Tibial artery (tissue), 4 donors: ENCODE data around the gene HEBP2.

ENCODE experiments used
- DNase-seq, 2 donors: peaks; one replicate each; pipeline ENCODE4 v3.0.0-alpha.2; 2019
- H3K27ac ChIP-seq, 2 donors: fragments of 200-600 bp; sonication (generic) in 1 of 2; 1 replicate in 1 of 2; 2 replicates in 1 of 2; pipeline ENCODE4 v1.5.1; 2018 to 2019; ENCODE audit warnings: mild to moderate bottlenecking in 1 of 2
- H3K27me3 ChIP-seq, 2 donors: fragments of 200-600 bp; sonication (generic) in 1 of 2; one replicate each; pipeline versions ENCODE4 v1.5.1 to v1.6.0; 2016 to 2019
- H3K36me3 ChIP-seq, 3 donors: fragments of 200-600 bp; sonication (generic) in 2 of 3; one replicate each; pipeline ENCODE4 v1.5.1; 2016 to 2019; ENCODE audit warnings: mild to moderate bottlenecking in 2 of 3
- H3K4me1 ChIP-seq, 4 donors: fragments of 200-600 bp; sonication (generic) in 2 of 4; 1 replicate in 3 of 4; 2 replicates in 1 of 4; pipeline ENCODE4 v1.5.1; 2016 to 2019
- H3K4me3 ChIP-seq, 2 donors: fragments of 200-600 bp; sonication (generic) in 1 of 2; 1 replicate in 1 of 2; 2 replicates in 1 of 2; pipeline ENCODE4 v1.5.1; 2018 to 2019; ENCODE audit warnings: mild to moderate bottlenecking in 2 of 2
- H3K9me3 ChIP-seq, 3 donors: fragments of 200-600 bp; sonication (generic) in 1 of 3; one replicate each; pipeline ENCODE4 v1.5.1; 2016 to 2019
- CTCF ChIP-seq, 2 experiments: fragments of 200-600 bp in 1 of 2; fragments of 450-650 bp in 1 of 2; IDR thresholded peaks; one replicate each; pipeline ENCODE4 v1.5.1; 2017 to 2019; ENCODE audit warnings: antibody characterized with exemption in 2 of 2, mild to moderate bottlenecking in 1 of 2, moderate library complexity in 1 of 2
- intact Hi-C: fragments of 100-400 bp; cut with DNase I; formaldehyde crosslinking; loops from one replicate; pipeline ENCODE4 v1.15.0; 2023; ENCODE audit warnings: low total_unique reads

The HEBP2 gene

GRCh38 chr6:138401960-138402837, 1.8 kb upstream of the HEBP2 start:
- TF ChIP-seq CTCF (IDR thresholded peaks at IDR 0.05) = no peak
- intact Hi-C loops = loop anchor here (10.0 kb wide), 1 partner anchor 287 kb away; no protein-coding TSS in a partner anchor
- Histone ChIP-seq H3K27me3 (no peaks in the 10 kb centered on the region), H3K36me3 (peaks cover 13 to 15% (median 14%) of the 10 kb centered on the region in 3 donors), H3K9me3 (no peaks in the 10 kb centered on the region), H3K4me1 (peaks cover 0 to 15% (median 9%) of the 10 kb centered on the region in 4 donors), H3K4me3 (no peak overlapping the region), H3K27ac (no peak overlapping the region)
- no peak for DNase-seq

DNA sequence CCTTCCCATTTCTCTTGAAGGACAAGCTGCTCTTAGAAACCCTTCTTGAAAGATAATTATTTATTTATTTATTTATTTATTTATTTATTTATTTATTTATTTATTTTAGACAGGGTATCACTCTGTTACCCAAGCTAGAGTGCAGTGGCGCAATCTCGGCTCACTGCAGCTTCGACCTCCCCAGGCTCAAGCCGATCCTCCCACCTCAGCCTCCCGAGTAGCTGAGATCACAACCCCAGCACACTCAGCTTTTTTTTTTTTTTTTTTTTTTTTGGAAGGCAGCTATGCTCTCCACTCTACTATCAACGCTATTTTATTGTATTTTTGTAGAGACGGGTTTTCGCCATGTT, 1.2 kb upstream of the HEBP2 start:
- intact Hi-C loops = loop anchor here (10.0 kb wide), 1 partner anchor 288 kb away; no protein-coding TSS in a partner anchor
- no peaks in the 10 kb centered on the region for H3K9me3 ChIP-seq
- no peaks in the 10 kb centered on the region for H3K27me3 ChIP-seq
- DNase-seq = no peak
- H3K27ac ChIP-seq = peak overlapping the region; percentile 91 to 97
- TF ChIP-seq CTCF (IDR thresholded peaks at IDR 0.05) = no peak
- peak overlapping the region; percentile 75 to 86 for H3K4me3 ChIP-seq
- peaks cover 17 to 21% (median 20%) of the 10 kb centered on the region in 3 donors for H3K36me3 ChIP-seq
- peaks cover 0 to 15% (median 9%) of the 10 kb centered on the region in 4 donors for H3K4me1 ChIP-seq

DNA sequence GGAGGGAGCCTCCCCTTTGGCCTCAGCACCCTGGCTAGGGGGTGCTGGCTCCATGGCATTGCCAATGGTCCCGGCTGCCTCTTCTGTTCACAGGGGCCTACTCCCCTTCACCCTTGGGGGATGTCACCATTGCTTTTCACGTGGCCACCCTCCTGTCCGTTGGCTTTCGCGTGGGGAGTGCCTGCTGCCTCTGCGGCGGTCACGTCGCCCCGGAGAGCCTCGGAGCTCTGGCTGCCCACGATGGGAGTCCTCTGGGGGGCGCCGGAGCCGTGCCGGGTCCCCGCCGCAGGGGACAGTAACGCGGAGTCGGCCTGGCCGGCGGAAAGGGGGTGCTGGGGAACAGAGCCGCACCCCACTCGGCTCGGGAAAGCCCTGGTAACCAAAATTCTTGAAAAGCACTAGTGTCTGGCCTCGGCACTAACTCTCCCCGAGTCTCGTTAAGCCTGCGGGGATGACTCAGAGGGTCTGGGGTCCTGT, 661 bp upstream of the HEBP2 start:
- TF ChIP-seq CTCF (IDR thresholded peaks at IDR 0.05) = peak in 1 of 2 experiments; percentile 22
- no peaks in the 10 kb centered on the region for H3K27me3 ChIP-seq
- H3K4me3 ChIP-seq = peak overlapping the region; percentile 75 to 86
- peak overlapping the region; percentile 91 to 97 for H3K27ac ChIP-seq
- H3K4me1 ChIP-seq = peaks cover 0 to 15% (median 9%) of the 10 kb centered on the region in 4 donors
- intact Hi-C loops = loop anchor here (10.0 kb wide), 1 partner anchor 289 kb away; no protein-coding TSS in a partner anchor
- H3K9me3 ChIP-seq = no peaks in the 10 kb centered on the region
- peak in 1 of 2 donors; percentile 74 for DNase-seq
- peaks cover 17 to 27% (median 25%) of the 10 kb centered on the region in 3 donors for H3K36me3 ChIP-seq

DNA sequence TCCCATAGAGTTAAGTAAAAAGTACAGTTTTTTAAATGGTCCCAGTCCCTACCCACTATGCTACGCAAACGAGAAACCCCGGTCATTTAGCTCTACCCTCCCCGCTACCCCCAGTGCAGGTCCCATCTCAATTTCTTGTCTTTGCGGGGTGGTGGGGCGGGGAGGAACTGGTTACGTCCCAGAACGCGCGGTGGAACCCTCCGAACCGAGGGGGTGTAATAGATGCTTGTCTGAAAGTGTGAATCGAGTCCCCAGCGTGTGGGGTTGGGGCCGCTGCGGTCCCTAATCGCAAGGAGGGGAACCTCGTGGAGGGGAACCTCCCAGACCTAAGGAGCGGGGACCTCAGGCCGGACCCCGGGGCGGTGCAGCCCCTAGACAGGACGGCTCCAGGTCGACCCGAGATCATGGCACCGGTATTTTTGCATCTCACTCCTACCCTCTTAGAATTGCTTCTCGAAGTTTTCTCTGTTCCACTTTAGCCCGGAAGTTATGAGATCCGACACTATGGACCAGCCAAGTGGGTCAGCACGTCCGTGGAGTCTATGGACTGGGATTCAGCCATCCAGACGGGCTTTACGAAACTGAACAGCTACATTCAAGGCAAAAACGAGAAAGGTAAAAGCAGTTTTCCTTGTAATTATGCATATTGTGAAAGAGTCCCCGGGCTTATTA, 779 bp downstream of the HEBP2 start:
- peak overlapping the region; percentile 91 to 97 for H3K27ac ChIP-seq
- TF ChIP-seq CTCF (IDR thresholded peaks at IDR 0.05) = no peak
- peaks cover 26 to 40% (median 29%) of the 10 kb centered on the region in 3 donors for H3K36me3 ChIP-seq
- H3K4me1 ChIP-seq = peaks cover 0 to 15% (median 9%) of the 10 kb centered on the region in 4 donors
- no peaks in the 10 kb centered on the region for H3K9me3 ChIP-seq
- intact Hi-C loops = loop anchor here (5.0 to 10.0 kb wide), 2 partner anchors 290 to 367 kb away; partner anchors contain the start of gene CCDC28A
- H3K27me3 ChIP-seq = no peaks in the 10 kb centered on the region
- peak in 1 of 2 donors; percentile 73 for DNase-seq
- peak overlapping the region; percentile 75 to 86 for H3K4me3 ChIP-seq

DNA sequence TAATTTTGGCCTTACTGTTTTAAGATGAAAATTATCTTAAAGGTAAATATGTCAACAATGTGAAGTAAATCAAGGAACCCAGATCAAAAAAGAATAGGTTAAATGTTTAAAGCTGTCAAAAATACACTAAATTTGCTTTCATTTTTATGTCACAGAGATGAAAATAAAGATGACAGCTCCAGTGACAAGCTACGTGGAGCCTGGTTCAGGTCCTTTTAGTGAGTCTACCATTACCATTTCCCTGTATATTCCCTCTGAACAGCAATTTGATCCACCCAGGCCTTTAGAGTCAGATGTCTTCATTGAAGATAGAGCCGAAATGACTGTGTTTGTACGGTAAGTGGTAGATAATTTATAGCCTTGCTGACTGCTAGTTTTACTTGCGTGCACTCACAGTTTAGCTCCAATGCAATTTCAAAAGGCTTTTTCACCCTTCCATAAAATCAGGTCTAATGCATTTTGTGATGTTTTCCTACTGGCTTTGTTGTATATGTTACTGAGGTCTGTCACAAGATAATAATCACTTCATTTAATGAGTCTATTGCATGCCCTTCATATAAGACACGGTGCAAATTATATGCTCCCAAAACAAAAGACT, 1.9 kb downstream of the HEBP2 start:
- intact Hi-C loops = loop anchor here (5.0 to 10.0 kb wide), 2 partner anchors 291 to 366 kb away; partner anchors contain the start of gene CCDC28A
- Histone ChIP-seq H3K36me3 (peaks cover 34 to 49% (median 35%) of the 10 kb centered on the region in 3 donors), H3K4me3 (no peak overlapping the region)

More for the DNA sequence above, 1.9 kb downstream of the HEBP2 start:
- peak overlapping the region in 1 of 2 donors; percentile 97 for H3K27ac ChIP-seq
- TF ChIP-seq CTCF (IDR thresholded peaks at IDR 0.05) = no peak
- no peak for DNase-seq
- H3K9me3 ChIP-seq = no peaks in the 10 kb centered on the region
- H3K4me1 ChIP-seq = peaks cover 0 to 15% (median 9%) of the 10 kb centered on the region in 4 donors
- H3K27me3 ChIP-seq = no peaks in the 10 kb centered on the region
